ENCODE results near the gene SLIT2. TPM values are rescaled to one million over a fixed set of nuclear protein-coding genes. Genes with fewer than 3 reads are reported as not detected.

SLIT2 gene
- total RNA-seq, 4 donors from 2014 or later = 22.9 to 118 (median 59.0) TPM

DNA sequence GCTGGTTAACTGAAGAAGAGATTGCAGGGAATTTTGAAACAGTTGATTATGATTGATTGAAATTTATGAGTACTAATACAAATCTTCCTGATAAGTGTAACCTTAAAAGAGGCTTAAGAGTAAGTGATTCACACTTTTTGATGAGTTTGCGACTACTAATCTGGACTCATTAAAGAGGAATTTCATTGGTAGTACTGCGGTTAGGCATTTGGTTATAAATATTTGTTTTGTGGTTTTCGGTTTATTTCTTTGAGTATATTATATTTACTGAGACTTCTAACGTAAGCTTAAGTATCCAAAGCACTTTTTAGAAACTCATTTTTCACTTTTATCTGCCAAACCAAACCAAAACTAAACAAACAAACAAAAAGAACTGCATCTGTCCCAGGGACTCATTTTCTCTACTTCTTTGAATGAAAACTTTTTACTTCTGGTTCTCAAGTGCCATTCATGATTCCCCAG, 20.7 kb downstream of the SLIT2 start:
- Histone ChIP-seq H3K4me3 (no peak overlapping the region), H3K27ac (no peak overlapping the region), H3K9me3 (no peaks in the 10 kb centered on the region), H3K4me1 (no peaks in the 10 kb centered on the region), H3K36me3 (no peaks in the 10 kb centered on the region), H3K27me3 (no peaks in the 10 kb centered on the region)
- no peak for DNase-seq
- TF ChIP-seq, protein P1, sequence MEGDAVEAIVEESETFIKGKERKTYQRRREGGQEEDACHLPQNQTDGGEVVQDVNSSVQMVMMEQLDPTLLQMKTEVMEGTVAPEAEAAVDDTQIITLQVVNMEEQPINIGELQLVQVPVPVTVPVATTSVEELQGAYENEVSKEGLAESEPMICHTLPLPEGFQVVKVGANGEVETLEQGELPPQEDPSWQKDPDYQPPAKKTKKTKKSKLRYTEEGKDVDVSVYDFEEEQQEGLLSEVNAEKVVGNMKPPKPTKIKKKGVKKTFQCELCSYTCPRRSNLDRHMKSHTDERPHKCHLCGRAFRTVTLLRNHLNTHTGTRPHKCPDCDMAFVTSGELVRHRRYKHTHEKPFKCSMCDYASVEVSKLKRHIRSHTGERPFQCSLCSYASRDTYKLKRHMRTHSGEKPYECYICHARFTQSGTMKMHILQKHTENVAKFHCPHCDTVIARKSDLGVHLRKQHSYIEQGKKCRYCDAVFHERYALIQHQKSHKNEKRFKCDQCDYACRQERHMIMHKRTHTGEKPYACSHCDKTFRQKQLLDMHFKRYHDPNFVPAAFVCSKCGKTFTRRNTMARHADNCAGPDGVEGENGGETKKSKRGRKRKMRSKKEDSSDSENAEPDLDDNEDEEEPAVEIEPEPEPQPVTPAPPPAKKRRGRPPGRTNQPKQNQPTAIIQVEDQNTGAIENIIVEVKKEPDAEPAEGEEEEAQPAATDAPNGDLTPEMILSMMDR (IDR thresholded peaks at IDR 0.05) = no peak
- intact Hi-C loops (cut with DNase I; ENCODE audit: low total_unique reads) = no loop called here

DNA sequence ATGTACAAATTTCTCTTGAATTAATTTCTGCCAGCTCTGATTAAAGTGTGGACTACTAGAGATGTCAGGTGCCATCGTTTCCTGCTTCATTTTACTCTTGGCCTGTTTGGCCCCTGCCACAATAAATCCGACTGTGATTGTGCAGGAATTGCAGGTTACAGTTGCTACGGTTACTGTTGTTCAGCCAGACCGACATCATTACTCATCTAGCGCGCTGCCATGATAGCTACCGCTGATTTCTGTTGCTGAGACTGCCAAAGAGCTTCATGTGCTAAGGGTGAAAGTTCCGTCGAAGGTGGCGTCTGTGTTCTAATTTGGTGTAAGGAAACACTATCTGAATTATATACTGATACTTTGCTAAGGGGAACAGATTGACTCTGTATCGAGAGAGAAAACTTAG, 22.1 kb downstream of the SLIT2 start:
- Histone ChIP-seq H3K27me3 (no peaks in the 10 kb centered on the region), H3K4me3 (no peak overlapping the region), H3K27ac (no peak overlapping the region), H3K9me3 (no peaks in the 10 kb centered on the region), H3K4me1 (no peaks in the 10 kb centered on the region), H3K36me3 (no peaks in the 10 kb centered on the region)
- no peak for DNase-seq
- intact Hi-C loops (cut with DNase I; ENCODE audit: low total_unique reads) = no loop called here
- TF ChIP-seq, protein P1 (IDR thresholded peaks at IDR 0.05) = no peak
- no peak for TF ChIP-seq POLR2A (IDR thresholded peaks at IDR 0.05)

DNA sequence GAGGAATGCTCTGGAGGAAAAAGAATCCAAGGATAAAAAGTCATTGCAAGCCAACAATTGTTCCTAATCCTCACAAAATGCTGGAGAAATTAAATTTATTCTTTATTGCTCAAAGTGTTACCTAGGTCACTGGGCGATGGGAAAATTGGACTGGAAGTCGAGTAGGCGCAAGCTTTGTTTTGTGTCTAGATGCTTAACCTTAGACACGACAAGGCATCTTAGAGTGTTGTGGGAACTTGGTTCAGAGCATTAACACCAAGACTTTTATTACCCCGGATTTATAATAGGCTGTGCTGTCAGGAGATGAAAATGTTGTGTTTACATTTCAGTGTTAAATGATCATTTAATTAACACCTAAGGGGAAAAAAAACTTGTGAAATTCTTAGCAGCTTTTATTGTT, 25.1 kb downstream of the SLIT2 start:
- peak overlapping the region in 1 of 2 donors; percentile 2 for H3K27ac ChIP-seq
- intact Hi-C loops (cut with DNase I; ENCODE audit: low total_unique reads) = no loop called here
- DNase-seq = no peak

DNA sequence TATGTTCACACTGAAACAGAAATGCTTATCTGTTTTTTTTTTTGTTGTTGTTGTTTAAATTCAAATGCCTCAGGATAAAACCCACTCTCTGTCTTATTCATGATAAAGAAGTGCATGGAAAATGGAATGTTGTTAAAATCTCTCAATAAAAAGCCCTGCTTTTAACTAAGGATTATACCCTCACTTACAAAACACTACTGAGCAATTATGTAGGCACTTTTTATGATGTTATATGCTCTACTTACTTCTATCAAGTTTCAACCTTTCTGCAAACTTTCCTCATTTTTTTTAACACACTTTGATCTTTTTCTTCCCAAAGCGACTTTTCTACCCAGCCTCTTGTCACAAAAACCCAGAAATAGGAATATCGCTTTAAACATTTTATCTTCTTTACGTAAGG, 26.5 kb downstream of the SLIT2 start:
- DNase-seq = no peak
- H3K9me3 ChIP-seq = no peaks in the 10 kb centered on the region
- no peaks in the 10 kb centered on the region for H3K36me3 ChIP-seq
- intact Hi-C loops (cut with DNase I; ENCODE audit: low total_unique reads) = no loop called here
- no peaks in the 10 kb centered on the region for H3K27me3 ChIP-seq
- H3K27ac ChIP-seq = no peak overlapping the region
- no peaks in the 10 kb centered on the region for H3K4me1 ChIP-seq
- TF ChIP-seq, protein P1 (IDR thresholded peaks at IDR 0.05) = no peak
- no peak for TF ChIP-seq POLR2A (IDR thresholded peaks at IDR 0.05)
- no peak overlapping the region for H3K4me3 ChIP-seq

More for the DNA sequence above, 25.1 kb downstream of the SLIT2 start:
- H3K36me3 ChIP-seq = no peaks in the 10 kb centered on the region
- no peaks in the 10 kb centered on the region for H3K27me3 ChIP-seq
- H3K4me1 ChIP-seq = no peaks in the 10 kb centered on the region
- H3K4me3 ChIP-seq = no peak overlapping the region
- no peak for TF ChIP-seq POLR2A (IDR thresholded peaks at IDR 0.05)
- TF ChIP-seq, protein P1 (IDR thresholded peaks at IDR 0.05) = no peak
- no peaks in the 10 kb centered on the region for H3K9me3 ChIP-seq

DNA sequence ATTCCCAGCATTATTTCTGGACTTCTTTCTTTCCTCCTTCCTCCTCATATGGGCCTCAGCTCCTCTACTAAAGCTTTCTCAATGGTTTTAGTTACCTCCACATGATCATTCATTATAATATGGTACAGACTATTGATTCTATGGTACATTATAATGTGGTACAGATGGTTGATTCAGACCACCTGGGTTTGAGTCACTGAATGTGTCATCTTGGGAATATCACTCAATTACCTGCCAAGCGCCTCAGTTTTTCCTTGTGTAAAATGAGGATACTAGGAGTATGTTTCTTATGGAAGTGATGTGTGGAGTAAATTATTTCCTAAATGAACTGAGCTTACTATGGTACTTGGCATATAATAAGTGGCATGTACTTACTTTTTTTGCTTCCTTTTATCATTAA, 27.7 kb downstream of the SLIT2 start:
- Histone ChIP-seq H3K27ac (no peak overlapping the region), H3K27me3 (no peaks in the 10 kb centered on the region), H3K36me3 (no peaks in the 10 kb centered on the region), H3K4me3 (no peak overlapping the region), H3K4me1 (no peaks in the 10 kb centered on the region), H3K9me3 (no peaks in the 10 kb centered on the region)
- TF ChIP-seq POLR2A (IDR thresholded peaks at IDR 0.05) = no peak
- TF ChIP-seq, protein P1 (IDR thresholded peaks at IDR 0.05) = no peak
- no peak for DNase-seq
- intact Hi-C loops (cut with DNase I; ENCODE audit: low total_unique reads) = no loop called here
